ENCODE data around the gene TMEM256.

Gene TMEM256

DNA sequence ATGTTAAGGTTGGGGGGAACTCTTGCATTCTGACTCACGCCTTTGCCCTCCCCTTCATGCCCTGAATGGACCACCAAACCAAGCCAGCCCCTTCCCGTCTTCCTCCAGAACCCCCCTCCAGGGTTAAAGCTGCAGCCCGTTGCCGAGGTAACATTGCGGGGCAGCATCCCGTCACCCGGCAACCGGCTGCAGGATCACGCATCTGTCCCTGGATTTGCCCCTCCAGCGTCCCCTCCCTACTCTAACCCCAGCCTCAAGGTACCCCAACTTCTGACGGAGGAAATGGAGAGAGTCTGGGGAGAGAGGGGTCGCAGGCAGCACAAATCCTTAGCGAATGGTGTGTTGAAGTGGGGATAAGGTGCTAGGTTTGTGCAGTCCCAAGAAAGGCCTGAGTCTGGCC is 3.2 kb upstream of the TMEM256 start:
- no peak for DNase-seq

DNA sequence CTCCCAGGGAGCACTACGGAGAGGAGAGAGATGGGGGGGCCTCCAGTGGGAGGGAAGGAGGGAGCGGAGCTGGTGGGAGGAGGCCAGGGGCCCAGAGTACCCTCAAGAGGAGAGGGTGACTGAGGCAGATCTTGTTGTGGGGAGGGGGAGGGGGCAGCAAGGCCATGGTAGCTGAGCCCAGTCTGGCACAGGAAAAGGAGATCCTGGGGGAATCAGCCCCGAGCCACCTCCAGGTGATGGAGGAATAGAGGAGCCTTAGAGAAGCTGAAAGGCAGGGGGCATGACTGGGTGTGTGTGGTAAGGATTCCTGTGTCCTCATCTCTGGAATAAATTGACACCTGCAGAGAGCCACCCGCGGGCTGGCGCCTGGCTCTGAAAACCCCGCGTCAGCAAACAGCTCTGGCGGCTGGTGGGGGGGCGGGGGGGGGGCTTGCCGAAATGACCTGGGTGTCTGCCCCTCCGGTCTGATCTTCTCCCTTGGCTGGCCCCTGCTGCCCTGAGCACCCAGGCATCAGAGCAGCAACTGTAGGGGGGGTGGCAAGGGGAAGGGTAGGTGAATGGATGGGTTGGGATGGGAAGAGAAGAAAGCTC is 2.4 kb upstream of the TMEM256 start:
- no peak for DNase-seq

DNA sequence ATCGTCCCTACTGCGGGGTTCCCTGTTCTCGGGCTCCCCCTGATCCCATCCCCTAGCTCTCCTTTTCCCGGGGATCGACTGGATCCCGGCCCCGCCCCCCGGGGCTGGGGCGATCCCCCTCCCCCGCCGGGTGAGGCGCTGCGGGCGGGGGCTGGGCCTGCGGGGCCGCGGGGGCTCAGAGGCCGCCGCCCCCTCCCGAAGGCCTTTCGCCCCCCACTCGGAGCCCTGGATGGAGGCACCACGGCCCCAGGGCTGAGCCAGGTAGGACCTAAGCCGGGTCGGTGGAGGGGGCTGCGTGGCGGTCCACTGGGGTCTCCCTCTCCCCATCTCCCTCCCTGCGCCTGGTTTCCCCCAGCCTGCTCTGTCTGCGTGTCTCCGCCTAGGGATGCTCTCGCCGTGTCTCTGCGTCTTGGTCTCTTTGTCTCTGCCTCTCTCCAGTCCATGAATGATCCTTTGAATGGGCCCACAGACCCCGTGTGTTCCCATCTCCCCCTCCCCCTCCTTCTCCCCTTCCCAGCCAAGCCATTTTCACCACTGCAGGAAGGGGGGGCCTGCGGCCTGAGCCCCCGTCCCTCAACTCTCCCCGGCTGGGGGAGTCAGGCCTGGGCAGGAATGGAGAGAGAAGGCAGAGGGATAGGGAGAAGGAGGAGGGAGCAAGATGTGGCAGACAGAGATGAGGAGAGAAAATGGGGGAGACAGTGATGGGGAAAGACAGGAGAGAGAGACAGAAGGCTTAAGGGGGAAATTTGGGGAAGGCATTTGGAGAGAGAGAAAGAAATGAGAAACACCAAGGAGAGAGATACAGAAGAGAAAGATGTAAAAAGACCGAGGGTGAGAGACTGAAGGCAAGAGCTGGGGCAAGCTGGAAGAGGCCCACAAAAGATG is 1.7 kb upstream of the TMEM256 start:
- no peak for DNase-seq

DNA sequence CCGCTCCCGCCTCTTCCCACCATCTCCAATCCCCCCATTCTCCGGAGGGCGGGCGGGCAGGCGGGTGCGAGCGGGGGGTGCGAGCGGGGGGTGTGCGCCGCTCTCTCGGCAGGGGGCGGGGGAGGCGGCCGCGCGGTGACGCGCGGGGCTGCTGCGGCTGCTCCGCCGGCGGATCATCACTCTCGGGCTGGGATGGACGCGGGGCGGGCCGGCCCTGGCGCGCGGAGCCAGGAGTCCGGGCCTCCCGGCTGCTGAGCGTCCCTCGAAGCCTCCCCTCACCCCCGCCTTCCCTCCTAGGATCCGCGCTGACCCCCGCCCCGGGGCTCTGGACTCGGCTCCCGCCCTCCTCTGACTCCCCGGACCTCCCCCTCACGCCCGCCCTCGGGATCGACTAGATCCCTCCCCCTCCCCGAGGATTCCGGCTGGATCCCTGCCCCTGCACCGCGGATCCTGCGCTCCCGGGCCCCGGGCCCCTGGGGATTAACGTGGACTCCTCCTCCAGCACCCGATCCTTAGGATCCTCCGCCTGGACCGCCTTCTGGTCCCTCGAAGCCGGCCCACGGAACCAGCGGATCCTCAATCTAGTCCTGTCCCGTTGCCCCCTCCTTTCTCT is 946 bp upstream of the TMEM256 start:
- no peak for DNase-seq

DNA sequence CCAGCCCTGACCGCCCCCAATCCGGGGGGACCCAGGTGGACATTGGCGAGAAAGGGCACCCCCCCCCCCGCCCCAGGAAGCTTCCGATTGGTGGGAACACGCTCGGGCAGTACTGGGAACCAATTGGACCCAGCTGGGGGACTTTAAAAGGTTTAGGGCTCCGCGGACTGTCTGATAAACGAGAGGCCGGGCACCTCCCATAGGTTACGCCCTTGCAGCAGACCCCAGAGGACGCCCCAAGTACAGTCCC is 245 bp downstream of the TMEM256 start:
- peak; percentile 61 for DNase-seq

DNA sequence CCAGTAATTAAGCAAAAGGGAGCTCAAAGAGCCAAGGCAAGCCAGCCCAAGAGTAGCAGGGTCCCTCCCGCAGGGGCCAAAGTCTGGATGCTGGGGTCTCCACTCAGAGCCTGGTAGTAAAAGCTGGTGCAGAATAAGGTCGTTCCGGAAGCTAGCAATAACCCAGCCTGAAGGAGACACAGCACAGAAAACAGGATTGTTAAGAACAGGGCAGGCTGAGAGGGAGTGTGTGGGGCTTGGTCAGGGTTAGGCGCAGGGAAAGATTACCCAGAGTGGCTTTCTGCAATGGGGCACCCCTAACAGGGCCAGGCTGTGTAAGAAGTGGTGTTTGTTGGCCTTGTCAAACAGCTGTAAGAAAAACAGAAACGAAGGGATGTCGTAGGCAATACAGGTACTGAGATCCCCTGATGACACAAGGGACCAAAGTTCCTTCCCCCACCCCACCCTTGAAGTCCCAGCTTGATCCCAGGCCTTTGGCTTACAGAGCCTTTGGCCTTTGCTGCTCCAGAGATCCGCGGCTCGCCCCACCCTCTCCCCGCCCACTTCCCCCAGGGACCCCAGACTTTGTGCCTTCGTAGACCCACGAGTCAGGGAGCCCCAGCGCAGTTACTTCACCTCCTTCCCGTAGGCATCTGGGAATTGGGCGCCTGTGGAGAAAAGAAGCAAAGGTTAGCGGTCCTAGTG is 712 bp downstream of the TMEM256 start:
- no peak for DNase-seq

DNA sequence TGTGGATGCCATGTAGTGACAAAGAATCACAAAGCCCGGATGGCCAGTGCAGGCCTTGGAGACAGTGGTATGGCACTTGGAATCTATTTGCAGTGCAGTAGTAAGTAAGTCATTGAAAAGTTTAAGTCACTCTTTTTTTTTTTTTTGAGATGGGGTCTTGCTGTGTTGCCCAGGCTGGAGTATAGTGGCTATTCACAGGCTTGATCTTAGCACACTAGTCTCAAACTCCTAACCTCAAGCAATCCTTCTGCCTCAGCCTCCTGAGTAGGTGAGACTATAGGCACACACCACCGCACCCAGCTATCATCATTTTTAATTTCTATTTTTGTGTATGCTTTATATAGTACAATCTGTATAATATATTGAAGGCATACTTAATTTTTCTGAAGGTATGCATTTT is 5.3 kb downstream of the TMEM256 start:
- no peak for DNase-seq

DNA sequence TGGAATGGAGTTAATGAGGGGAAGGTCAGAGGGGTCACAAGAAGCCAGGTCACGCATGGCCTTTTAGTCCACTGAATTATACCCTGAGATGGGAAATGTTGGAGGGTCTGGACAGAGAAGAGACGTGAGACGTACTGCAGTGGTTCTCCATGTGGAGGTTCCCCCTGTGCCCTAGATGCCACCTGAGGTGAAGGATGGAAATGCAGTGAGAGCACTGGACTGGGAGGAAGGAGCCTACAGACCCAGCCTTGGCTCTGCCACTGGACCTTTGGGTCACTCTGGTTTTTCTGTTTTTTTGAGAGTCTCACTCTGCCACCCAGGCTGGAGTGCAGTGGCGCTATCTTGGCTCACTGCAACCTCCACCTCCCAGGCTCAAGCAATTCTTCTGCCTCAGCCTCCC is 7.8 kb downstream of the TMEM256 start:
- DNase-seq: no peak

DNA sequence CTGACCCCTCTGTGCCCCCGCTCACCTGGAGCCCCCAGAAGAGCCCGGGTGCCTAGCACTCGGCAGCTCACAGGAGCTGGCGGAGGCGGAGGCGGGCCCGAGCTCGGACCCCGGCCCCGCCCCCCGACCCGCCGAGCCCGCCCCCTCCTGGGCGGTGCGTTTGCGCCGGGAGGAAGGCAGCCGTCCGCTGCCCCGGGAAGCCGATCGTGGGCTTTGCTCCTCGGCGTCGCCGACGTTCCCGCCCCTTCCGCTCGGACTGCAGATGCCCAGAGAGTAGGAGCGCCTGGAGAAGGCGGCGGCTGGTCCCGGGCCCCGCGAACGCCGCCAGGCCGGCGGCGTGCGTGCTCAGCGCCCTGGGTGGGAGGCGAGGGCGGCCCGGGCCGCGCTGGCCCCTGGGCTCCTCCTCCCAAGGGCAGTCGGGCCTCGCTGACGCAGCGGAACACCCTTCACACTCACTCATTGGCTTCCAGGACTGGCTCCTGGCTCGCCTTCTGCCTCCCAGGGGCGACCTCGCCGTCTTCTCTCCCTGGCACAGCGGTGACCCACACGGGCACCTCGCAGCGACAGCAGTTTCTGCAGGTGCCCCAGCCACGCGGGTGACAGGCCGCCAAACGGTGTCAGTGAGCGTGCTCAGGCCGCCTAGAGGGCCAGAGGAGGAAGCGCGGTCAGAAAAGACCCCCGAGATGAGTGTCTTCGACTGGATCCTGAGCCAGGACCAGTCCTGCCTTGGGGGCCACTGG is 9.3 kb downstream of the TMEM256 start, which contains the start of gene PLSCR3:
TSS of gene PLSCR3 (minus strand) at position 74 of the 740 bp plus-strand sequence. CDS start 415 bp downstream, outside the sequence.
- peak; percentile 40 for DNase-seq

DNA sequence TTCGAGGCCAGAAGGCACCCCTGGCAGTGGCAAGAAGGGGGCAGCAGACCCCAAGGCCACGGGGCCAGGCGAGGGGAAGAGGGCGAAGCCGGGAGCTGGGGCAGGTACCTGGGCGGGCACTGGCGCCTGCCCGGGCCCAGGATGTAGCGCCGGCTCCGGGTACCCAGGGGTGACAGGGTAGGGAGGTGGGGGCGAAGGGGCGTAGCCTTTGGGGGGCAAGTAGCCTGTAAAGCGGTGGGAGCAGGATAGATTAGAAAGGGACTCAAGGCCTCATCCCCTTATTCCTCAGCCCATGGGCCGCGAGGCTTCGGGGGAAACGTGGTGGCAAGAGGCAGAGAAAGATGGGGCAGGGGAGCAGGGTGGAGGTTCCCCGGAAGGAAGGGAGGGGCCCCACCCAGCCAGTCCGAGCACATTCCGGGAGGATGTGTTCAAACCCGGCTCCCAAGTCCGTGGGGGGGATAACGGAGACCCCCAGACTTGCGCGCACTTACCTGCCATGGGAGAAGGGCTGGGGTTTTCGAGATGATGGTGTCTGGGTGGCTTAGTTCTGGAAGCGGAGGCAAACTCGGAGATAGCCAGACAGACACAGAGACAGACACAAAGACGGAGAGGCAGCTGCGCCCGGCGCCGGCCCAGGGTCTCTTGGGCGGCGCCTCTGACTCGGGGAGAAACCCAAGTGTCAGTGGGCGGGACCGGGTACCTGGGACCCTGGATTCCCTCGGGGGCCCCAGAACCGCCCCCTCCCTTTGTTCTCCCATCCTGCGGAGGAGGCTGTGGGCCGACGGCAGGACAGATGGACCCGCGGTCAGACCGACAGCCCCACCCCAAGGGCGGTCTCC is 10.1 kb downstream of the TMEM256 start:
- DNase-seq: no peak

DNA sequence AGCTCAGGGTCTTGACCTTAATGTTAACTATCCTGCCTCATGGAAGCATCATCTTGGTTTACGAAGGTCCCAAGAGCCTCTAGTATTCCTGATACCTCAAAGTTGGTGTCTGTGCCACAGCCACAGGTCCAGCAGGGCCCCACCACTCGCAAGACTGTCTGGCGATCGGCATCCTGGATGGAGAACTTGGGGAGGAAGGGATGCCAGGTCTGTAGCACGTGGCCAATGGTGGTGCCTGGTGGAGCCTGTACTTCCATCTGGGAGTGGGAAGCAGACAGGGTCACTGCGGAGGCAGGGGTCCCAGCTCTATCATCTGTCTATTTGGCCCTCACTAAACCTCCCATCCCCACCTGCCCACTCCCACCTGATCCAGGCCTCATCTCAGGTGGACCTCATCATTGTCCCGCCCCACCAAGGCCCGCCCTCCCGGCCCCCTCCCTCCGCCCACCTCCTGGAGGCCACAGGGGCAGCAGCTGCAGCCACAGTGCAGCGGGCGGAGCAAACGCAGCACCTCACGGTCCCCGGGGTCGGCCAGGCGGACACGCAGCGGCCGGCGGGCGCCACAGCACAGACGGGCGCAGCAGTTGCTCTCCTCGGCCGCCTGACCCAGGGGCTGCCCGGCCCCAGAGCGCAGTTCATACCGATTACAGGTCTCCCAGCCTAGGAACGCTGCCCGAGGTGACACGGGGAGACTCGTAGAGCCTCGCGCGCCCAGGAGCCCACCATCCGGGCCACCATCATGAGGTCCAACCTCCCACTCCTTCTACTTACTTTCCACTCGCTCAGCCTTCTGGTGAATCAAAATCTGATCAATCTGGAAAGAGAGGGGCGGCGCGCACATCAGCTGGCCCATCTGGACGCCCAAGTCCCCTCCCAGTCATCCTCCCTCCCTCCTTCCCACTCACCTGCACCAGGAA is 10.9 kb downstream of the TMEM256 start:
- no peak for DNase-seq

DNA sequence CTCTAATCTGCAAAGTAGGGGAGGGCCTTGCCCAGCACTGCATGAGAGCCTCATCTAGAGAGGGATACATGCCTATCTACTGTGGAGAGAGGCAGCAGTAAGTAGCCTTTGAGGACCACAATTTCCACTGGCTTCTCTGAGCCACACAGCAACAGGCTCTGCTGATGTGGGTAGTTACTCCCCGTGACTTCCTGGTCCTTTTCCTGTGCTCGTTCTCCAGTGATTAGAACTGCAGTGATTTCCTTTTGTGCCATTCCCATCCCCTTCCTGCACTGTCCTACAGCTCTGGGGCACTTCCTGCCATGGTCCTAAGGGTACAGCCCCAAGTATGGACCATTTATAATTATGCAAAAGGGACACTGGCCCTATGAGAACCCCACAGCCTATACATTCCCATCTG is 12.6 kb downstream of the TMEM256 start:
- no peak for DNase-seq

DNA sequence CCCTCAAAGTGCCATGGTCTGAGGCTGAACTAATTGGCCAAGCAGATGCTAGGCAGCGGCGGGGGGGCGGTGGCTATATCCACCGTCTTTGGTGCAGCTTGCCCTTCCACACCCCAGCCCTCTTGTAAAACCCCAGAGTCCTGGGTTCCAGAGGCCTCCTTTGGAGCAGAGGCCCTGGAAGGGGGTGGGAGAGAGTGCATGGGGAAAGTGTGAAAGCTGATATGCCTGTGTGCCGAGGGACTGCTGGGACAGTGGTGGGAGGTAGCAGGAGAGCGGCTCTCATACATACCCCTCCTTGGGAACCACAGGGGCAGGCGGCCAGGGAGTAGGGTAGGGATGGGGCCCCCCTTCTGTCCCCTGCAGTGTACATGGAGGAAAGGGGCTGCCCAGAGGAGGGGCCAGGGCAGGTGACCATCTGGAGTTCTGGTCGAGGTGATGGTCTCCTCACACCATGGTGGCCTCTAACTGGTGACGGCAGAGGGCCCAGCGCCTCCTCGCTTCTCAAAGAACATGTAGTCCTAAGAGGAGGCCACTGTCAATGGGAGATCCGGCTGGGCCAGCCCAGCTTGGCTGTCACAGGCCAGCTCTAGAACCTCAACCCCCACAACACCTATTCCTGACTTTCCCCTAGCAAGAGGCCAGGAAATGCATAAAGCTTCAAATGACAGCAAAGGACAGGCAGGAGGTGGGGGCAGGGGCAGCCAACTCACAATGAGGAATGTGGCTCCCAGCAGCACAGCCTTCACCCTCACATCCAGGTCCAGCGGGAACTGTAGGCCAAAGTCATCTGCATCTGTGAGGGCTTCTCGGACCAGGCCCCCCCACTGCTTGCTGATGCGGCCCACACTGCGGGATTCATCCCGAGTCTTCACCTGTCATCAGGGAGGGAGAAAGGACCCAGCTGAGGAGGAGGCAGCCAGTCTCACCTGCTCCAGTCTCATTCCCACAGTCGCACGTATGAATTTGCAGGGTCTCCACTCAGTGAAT is 13.7 kb downstream of the TMEM256 start:
- no peak for DNase-seq

DNA sequence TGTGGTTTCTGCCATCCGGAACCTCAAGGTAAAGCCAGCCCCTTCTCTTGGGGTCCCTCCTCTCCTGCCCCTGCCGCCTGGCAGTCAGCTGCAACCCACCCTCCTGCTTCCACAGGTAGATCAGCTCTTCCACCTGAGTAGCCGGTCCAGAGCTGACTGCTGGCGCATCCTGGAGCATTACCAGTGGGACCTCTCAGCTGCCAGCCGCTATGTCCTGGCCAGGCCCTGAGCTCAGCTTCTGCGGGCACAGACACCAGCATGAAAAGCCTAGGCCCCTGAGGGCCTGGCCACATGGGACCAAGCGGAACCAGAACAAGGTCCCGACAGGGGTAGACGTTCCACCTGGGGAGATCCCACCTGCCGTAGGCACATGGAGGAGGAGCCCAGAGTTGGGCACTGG is 15.0 kb downstream of the TMEM256 start:
- no peak for DNase-seq

DNA sequence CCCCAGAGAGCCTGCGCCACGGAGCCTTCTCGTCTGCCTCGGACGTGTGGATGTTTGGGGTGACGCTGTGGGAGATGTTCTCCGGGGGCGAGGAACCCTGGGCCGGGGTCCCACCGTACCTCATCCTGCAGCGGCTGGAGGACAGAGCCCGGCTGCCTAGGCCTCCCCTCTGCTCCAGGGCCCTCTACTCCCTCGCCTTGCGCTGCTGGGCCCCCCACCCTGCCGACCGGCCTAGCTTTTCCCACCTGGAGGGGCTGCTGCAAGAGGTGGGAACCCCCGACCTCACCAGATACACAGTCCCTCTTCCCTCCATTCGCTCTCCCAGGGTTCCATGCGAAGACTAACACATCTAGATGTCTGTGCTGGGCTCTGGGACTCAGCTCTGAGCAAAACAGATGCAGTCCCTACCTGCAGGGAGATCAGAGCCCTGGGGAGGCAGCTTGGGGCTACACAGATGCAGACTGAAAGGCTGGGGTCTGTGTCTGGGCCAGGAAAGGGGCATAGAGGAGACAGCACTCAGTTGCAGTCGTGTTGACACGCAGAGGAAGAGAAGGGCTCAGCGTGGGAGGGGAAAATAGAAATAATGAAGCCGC is 19.3 kb downstream of the TMEM256 start:
- no peak for DNase-seq

DNA sequence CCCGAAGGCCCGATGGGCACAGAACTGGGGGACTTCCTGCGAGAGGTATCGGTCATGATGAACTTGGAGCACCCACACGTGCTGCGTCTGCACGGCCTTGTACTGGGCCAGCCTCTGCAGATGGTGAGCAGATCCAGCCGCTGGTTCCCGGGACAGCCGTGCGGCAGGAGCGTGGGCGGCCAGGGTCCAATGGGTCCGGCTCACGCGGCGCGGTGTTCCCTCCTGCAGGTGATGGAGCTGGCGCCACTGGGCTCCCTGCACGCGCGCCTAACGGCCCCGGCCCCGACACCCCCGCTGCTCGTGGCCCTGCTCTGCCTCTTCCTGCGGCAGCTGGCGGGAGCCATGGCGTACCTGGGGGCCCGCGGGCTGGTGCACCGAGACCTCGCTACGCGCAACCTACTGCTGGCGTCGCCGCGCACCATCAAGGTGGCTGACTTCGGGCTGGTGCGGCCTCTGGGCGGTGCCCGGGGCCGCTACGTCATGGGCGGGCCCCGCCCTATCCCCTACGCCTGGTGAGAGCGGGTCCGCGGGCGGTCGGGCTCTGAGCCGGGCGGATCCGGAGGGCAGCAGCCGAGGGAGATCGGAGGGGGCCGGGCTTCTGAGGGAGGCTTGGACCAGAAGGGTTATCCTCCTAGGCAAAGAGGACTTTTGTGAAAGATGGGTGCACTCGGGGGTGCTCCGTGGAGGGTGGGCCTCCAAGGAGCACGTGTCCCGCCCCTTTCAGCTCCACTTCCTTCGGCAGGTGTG is 20.0 kb downstream of the TMEM256 start:
- no peak for DNase-seq

DNA sequence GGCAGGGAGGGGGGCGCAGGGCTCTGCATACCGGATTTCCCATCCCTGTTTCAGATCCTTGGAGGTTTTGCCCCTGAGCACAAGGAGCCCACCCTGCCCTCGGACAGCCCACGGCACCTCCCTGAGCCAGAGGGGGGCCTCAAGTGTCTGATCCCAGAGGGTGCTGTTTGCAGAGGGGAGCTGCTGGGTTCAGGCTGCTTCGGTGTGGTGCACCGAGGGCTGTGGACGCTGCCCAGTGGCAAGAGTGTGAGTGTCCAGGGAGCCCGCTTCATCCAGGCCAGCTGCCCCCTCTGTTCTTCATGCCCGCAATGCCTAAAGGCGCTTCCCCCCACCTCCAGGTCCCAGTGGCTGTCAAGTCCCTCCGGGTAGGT is 20.5 kb downstream of the TMEM256 start:
- DNase-seq: no peak

DNA sequence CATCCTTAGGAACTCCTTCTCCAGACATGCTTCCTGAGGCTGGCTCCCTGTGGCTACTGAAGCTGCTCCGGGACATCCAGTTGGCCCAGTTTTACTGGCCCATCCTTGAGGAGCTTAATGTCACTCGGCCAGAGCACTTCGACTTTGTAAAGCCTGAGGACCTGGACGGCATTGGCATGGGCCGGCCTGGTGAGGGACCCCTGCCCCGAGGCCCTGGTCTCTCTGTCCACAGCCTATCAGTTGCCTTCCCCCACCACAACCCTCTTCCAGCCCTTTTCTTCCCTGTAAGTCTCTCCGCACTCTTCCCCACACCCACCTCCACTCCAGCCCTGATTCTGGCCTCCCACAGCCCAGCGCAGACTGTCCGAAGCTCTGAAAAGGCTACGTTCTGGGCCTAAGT is 21.0 kb downstream of the TMEM256 start:
- no peak for DNase-seq

All from DMS 273 treated with DMSO at 0.1 percent for 48 hours (cell line).